Stimulated activated memory B cell treated with anti-CD40 and anti-IgM and Interleukin-4, amounts not matched to agents 10 μg/mL and 1 μg/mL and 100 μg/mL, for 72 hours (primary cell): ENCODE measurements around the gene GFER.

Experiments used
- ATAC-seq: fragments of 150-1000 bp; cut with Tn5 transposase; 2 replicates; pipeline ENCODE4 v1.10.0; 2021
- H3K27ac Mint-ChIP-seq: one replicate; pipeline ENCODE4 v1.8.0; 2022; ENCODE audit warnings: mild to moderate bottlenecking, mixed read lengths
- H3K27me3 Mint-ChIP-seq: one replicate; pipeline ENCODE4 v1.8.0; 2022; ENCODE audit warnings: mixed read lengths
- H3K36me3 Mint-ChIP-seq: one replicate; pipeline ENCODE4 v1.8.0; 2022; ENCODE audit warnings: mixed read lengths
- H3K4me1 Mint-ChIP-seq: one replicate; pipeline ENCODE4 v1.8.0; 2022; ENCODE audit warnings: mixed read lengths
- H3K4me3 Mint-ChIP-seq: one replicate; pipeline ENCODE4 v1.8.0; 2022; ENCODE audit warnings: mild to moderate bottlenecking, moderate library complexity, mixed read lengths
- H3K9me3 Mint-ChIP-seq: one replicate; pipeline ENCODE4 v1.8.0; 2022; ENCODE audit warnings: mixed read lengths

Gene GFER

GRCh38 chr16:1989209-1990100 is 5.5 kb downstream of the GFER start, which contains the start of gene SYNGR3:
Gene SYNGR3 (plus strand): TSS chr16:1989970. CDS start chr16:1990103, 133 bp downstream.
- Mint-ChIP-seq H3K4me3 (peak within 1 kb of the TSS; percentile 91), H3K27ac (peak within 1 kb of the TSS; percentile 95)

GRCh38 chr16:1990101-1990350 is 6.0 kb downstream of the GFER start:
- Mint-ChIP-seq H3K9me3 (no peaks in the 10 kb centered on the region), H3K36me3 (peaks cover 18% of the 10 kb centered on the region), H3K4me3 (peak overlapping the region; percentile 91), H3K27me3 (no peaks in the 10 kb centered on the region), H3K27ac (peak overlapping the region; percentile 95), H3K4me1 (peaks cover 52% of the 10 kb centered on the region)
- ATAC-seq, result no peak

More at GRCh38 chr16:1989209-1990100, 5.5 kb downstream of the GFER start, which contains the start of gene SYNGR3:
- Mint-ChIP-seq H3K36me3 (peaks cover 18% of the 10 kb centered on the region), H3K27me3 (no peaks in the 10 kb centered on the region), H3K4me1 (peaks cover 58% of the 10 kb centered on the region), H3K9me3 (no peaks in the 10 kb centered on the region)
- no peak for ATAC-seq

GRCh38 chr16:1990351-1991134 is 6.5 kb downstream of the GFER start:
- peak; percentile 28 for ATAC-seq
- Mint-ChIP-seq H3K27me3 (no peaks in the 10 kb centered on the region), H3K4me1 (peaks cover 47% of the 10 kb centered on the region), H3K9me3 (no peaks in the 10 kb centered on the region), H3K36me3 (peaks cover 22% of the 10 kb centered on the region), H3K27ac (peak overlapping the region; percentile 95), H3K4me3 (peak overlapping the region; percentile 91)

- Mint-ChIP-seq H3K36me3 (peaks cover 26% of the 10 kb centered on the region), H3K9me3 (no peaks in the 10 kb centered on the region), H3K4me3 (peak overlapping the region; percentile 91), H3K4me1 (peaks cover 42% of the 10 kb centered on the region), H3K27me3 (no peaks in the 10 kb centered on the region), H3K27ac (peak overlapping the region; percentile 95)
- peak; percentile 84 for ATAC-seq
These were observed 7.2 kb downstream of the GFER start for GRCh38 chr16:1991135-1991551.

GRCh38 chr16:1991588-1991947 is 7.6 kb downstream of the GFER start:
- peaks cover 23% of the 10 kb centered on the region for H3K36me3 Mint-ChIP-seq
- ATAC-seq, result no peak
- H3K4me3 Mint-ChIP-seq, result peak overlapping the region; percentile 91
- peak overlapping the region; percentile 95 for H3K27ac Mint-ChIP-seq
- no peaks in the 10 kb centered on the region for H3K27me3 Mint-ChIP-seq
- H3K4me1 Mint-ChIP-seq, result peaks cover 38% of the 10 kb centered on the region
- H3K9me3 Mint-ChIP-seq, result no peaks in the 10 kb centered on the region

- H3K4me3 Mint-ChIP-seq, result peak overlapping the region; percentile 91
- H3K27me3 Mint-ChIP-seq, result no peaks in the 10 kb centered on the region
- no peaks in the 10 kb centered on the region for H3K9me3 Mint-ChIP-seq
- peak overlapping the region; percentile 95 for H3K27ac Mint-ChIP-seq
- H3K4me1 Mint-ChIP-seq, result peaks cover 33% of the 10 kb centered on the region
- H3K36me3 Mint-ChIP-seq, result peaks cover 18% of the 10 kb centered on the region
- ATAC-seq, result peak; percentile 72
These were observed 8.1 kb downstream of the GFER start for GRCh38 chr16:1991948-1992703.

- peaks cover 12% of the 10 kb centered on the region for H3K36me3 Mint-ChIP-seq
- ATAC-seq, result no peak
- H3K4me1 Mint-ChIP-seq, result peaks cover 33% of the 10 kb centered on the region
- H3K27me3 Mint-ChIP-seq, result no peaks in the 10 kb centered on the region
- H3K4me3 Mint-ChIP-seq, result no peak overlapping the region
- H3K9me3 Mint-ChIP-seq, result no peaks in the 10 kb centered on the region
- peak overlapping the region; percentile 67 for H3K27ac Mint-ChIP-seq
These were observed 8.8 kb downstream of the GFER start for GRCh38 chr16:1992704-1993317.

GRCh38 chr16:1993731-1994131 is 9.7 kb downstream of the GFER start:
- Mint-ChIP-seq H3K9me3 (no peaks in the 10 kb centered on the region), H3K36me3 (peaks cover 19% of the 10 kb centered on the region), H3K4me1 (peaks cover 33% of the 10 kb centered on the region), H3K4me3 (no peak overlapping the region), H3K27me3 (no peaks in the 10 kb centered on the region), H3K27ac (peak overlapping the region; percentile 67)
- no peak for ATAC-seq

GRCh38 chr16:1997494-1998359 is 13.7 kb downstream of the GFER start:
- peaks cover 43% of the 10 kb centered on the region for H3K36me3 Mint-ChIP-seq
- H3K27ac Mint-ChIP-seq, result no peak overlapping the region
- no peaks in the 10 kb centered on the region for H3K27me3 Mint-ChIP-seq
- H3K9me3 Mint-ChIP-seq, result no peaks in the 10 kb centered on the region
- ATAC-seq, result no peak
- peaks cover 13% of the 10 kb centered on the region for H3K4me1 Mint-ChIP-seq
- no peak overlapping the region for H3K4me3 Mint-ChIP-seq

GRCh38 chr16:1998360-1998835 is 14.4 kb downstream of the GFER start:
- no peaks in the 10 kb centered on the region for H3K9me3 Mint-ChIP-seq
- H3K27me3 Mint-ChIP-seq, result no peaks in the 10 kb centered on the region
- H3K36me3 Mint-ChIP-seq, result peaks cover 43% of the 10 kb centered on the region
- ATAC-seq, result no peak
- no peak overlapping the region for H3K27ac Mint-ChIP-seq
- peaks cover 9% of the 10 kb centered on the region for H3K4me1 Mint-ChIP-seq
- H3K4me3 Mint-ChIP-seq, result no peak overlapping the region

GRCh38 chr16:1998852-1999801 is 15.1 kb downstream of the GFER start:
- Mint-ChIP-seq H3K27me3 (no peaks in the 10 kb centered on the region), H3K9me3 (no peaks in the 10 kb centered on the region), H3K36me3 (peaks cover 43% of the 10 kb centered on the region), H3K4me3 (no peak overlapping the region), H3K4me1 (peaks cover 5% of the 10 kb centered on the region), H3K27ac (no peak overlapping the region)
- ATAC-seq, result no peak

- H3K9me3 Mint-ChIP-seq, result no peaks in the 10 kb centered on the region
- H3K4me3 Mint-ChIP-seq, result no peak overlapping the region
- H3K27me3 Mint-ChIP-seq, result no peaks in the 10 kb centered on the region
- ATAC-seq, result no peak
- H3K36me3 Mint-ChIP-seq, result peaks cover 46% of the 10 kb centered on the region
- no peak overlapping the region for H3K27ac Mint-ChIP-seq
- peaks cover 12% of the 10 kb centered on the region for H3K4me1 Mint-ChIP-seq
These were observed 16.0 kb downstream of the GFER start for GRCh38 chr16:1999866-2000514.

GRCh38 chr16:2001035-2001434 is 17.0 kb downstream of the GFER start:
- no peaks in the 10 kb centered on the region for H3K27me3 Mint-ChIP-seq
- no peaks in the 10 kb centered on the region for H3K9me3 Mint-ChIP-seq
- no peak overlapping the region for H3K27ac Mint-ChIP-seq
- H3K36me3 Mint-ChIP-seq, result peaks cover 46% of the 10 kb centered on the region
- peaks cover 22% of the 10 kb centered on the region for H3K4me1 Mint-ChIP-seq
- ATAC-seq, result no peak
- H3K4me3 Mint-ChIP-seq, result no peak overlapping the region
